HAP-1 (cell line): ENCODE measurements around the gene WDR70.
"Not testable (repeated sequence)": the region's sequence is repeated elsewhere in the genome, so short reads cannot be mapped to it uniquely, and the experiment has no call there.

Experiments used
- DNase-seq, 2 experiments: peaks; one replicate each; pipeline ENCODE4 v3.0.0-alpha.2; 2016 to 2020; ENCODE audit warnings: low spot score in 2 of 2
- H3K27me3 ChIP-seq: fragments of 250-450 bp; sonication (Bioruptor Pico); 2 replicates; pipeline ENCODE4 v1.5.1; 2020; ENCODE audit warnings: low read depth, mild to moderate bottlenecking, moderate library complexity
- H3K36me3 ChIP-seq: fragments of 250-450 bp; sonication (Bioruptor Pico); replicated peaks from 2 replicates; pipeline ENCODE4 v1.5.1; 2020; ENCODE audit warnings: mild to moderate bottlenecking
- H3K4me1 ChIP-seq: fragments of 250-450 bp; sonication (Bioruptor Pico); 2 replicates; pipeline ENCODE4 v1.5.1; 2020; ENCODE audit warnings: mild to moderate bottlenecking
- H3K4me3 ChIP-seq: fragments of 250-450 bp; sonication (Bioruptor Pico); 2 replicates; pipeline ENCODE4 v1.5.1; 2020; ENCODE audit warnings: mild to moderate bottlenecking, moderate library complexity
- H3K9me3 ChIP-seq: fragments of 250-450 bp; sonication (Bioruptor Pico); 2 replicates; pipeline ENCODE4 v1.5.1; 2020; ENCODE audit warnings: mild to moderate bottlenecking, moderate library complexity
- in situ Hi-C: fragments of 300-500 bp; cut with MboI; formaldehyde crosslinking; loops from 3 replicates; pipeline ENCODE4 v1.14.3; 2020; ENCODE audit warnings: low sequenced_read_pairs, inconsistent platforms, mixed read lengths

The WDR70 gene

DNA sequence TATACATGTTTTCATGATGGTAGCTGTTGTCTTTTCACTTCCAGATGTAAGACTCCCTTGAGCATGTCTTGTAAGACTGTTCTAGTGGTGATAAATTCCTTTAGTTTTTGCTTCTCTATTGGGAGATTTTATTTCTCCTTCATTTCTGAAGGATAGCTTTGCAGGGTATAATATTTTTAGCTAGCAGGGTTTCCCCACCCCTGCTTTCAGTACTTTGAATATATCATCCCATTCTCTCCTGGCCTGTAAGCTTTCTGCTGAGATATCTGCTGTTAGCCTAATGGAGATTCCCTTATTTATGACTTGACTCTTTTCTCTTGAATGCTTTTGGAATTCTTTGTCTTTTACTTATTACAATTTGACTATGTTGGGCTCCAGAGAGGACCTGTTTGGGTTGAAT, 249.8 kb downstream of the WDR70 start:
- Histone ChIP-seq H3K36me3 (no peaks in the 10 kb centered on the region), H3K27me3 (no peaks in the 10 kb centered on the region), H3K9me3 (peaks cover 4% of the 10 kb centered on the region), H3K4me3 (no peak overlapping the region), H3K4me1 (no peaks in the 10 kb centered on the region)
- DNase-seq, result no peak
- in situ Hi-C loops, result no loop called here

DNA sequence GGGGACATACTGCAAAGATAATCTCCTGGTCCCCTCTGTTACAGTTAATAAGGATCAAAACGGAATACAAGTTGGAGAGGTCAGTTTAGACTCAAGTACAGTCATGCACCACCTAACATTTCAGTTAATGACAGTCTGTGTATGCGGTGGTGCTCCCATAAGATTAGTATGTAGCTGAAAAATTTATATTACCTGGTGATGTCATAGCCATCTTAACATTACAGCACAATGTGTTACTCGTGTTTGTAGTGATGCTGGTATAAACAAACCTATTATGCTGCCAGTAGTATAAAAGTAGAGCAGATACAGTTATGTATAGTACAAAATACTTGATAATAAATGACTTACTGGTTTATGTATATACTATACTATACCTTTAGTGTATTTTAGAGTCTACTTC, 252.8 kb downstream of the WDR70 start:
- no peak for DNase-seq
- in situ Hi-C loops, result no loop called here

DNA sequence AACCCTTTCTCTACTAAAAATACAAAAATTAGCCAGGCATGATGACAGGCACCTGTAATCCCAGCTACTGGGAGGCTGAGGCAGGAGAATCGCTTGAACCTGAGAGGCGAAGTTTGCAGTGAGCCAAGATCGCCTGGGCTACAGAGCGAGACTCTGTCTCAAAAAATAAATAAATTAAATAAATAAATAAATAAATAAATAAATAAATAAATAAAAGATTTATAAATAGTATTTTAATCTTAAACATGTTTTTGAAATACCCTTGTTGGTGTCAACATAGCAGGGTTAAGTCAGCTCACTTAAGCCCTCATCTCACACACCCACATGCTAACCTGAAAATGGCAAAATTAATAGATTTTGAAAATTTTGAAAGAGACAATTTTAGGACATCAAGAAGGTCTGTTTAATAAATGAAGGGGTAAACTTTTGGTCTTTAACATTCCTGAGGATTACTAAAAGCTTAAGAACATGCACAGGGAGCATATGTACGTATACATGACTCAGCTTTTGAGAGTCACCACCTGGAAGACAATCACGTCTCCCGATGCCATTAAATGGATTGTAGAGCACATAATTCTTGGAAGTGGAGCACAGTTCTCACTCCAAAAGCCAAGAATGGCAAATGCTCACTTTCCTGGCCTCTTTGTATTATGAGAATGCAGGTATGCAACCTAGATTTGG, 258.2 kb downstream of the WDR70 start:
- in situ Hi-C loops, result no loop called here
- no peaks in the 10 kb centered on the region for H3K4me1 ChIP-seq
- no peak for DNase-seq
- H3K36me3 ChIP-seq, result no peaks in the 10 kb centered on the region
- no peaks in the 10 kb centered on the region for H3K9me3 ChIP-seq
- no peaks in the 10 kb centered on the region for H3K27me3 ChIP-seq
- H3K4me3 ChIP-seq, result no peak overlapping the region

More for the DNA sequence above, 252.8 kb downstream of the WDR70 start:
- Histone ChIP-seq H3K4me3 (no peak overlapping the region), H3K36me3 (no peaks in the 10 kb centered on the region), H3K27me3 (no peaks in the 10 kb centered on the region), H3K4me1 (no peaks in the 10 kb centered on the region), H3K9me3 (peaks cover 4% of the 10 kb centered on the region)

DNA sequence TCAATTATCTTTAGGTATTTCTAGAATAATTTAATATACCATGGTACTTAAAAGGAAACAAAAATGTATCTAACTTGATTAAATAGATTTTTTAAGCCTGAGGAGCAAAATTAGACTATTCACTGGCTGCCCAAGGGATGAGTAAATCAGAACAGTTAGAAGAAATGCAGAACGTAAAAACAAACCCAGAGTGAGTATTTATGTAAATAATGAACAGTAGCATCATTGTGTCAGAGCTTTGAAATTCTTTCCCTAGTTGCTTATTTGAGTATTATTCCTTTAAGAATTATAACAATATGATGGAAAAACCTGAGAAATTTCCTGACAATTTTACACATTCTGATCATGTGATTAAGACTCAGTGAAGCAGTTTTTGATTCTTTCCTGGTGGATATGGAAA, 259.8 kb downstream of the WDR70 start:
- H3K4me3 ChIP-seq, result no peak overlapping the region
- no peaks in the 10 kb centered on the region for H3K9me3 ChIP-seq
- in situ Hi-C loops, result no loop called here
- no peaks in the 10 kb centered on the region for H3K4me1 ChIP-seq
- H3K27me3 ChIP-seq, result no peaks in the 10 kb centered on the region
- DNase-seq, result no peak
- no peaks in the 10 kb centered on the region for H3K36me3 ChIP-seq

DNA sequence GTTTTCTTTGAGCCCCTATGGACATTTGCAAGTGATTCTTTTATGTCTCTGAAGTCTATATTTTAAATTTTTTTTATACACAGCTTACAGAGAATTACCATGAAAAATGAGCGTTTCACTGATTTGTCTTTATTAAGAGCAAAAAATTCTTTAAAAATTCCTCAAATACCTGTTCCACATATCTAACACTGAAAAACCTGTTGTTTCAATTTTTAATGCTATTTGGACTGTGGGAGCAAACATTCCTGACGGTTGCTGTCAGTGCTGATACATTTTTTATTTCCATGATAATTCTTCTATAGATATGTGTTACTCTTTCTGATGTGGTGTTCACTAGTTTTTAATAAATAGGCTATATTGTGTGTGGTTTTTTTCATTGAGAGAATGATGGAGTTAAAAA, 261.0 kb downstream of the WDR70 start:
- no peaks in the 10 kb centered on the region for H3K9me3 ChIP-seq
- no peak for DNase-seq
- in situ Hi-C loops, result no loop called here
- no peaks in the 10 kb centered on the region for H3K27me3 ChIP-seq
- no peaks in the 10 kb centered on the region for H3K36me3 ChIP-seq
- no peak overlapping the region for H3K4me3 ChIP-seq
- H3K4me1 ChIP-seq, result no peaks in the 10 kb centered on the region

DNA sequence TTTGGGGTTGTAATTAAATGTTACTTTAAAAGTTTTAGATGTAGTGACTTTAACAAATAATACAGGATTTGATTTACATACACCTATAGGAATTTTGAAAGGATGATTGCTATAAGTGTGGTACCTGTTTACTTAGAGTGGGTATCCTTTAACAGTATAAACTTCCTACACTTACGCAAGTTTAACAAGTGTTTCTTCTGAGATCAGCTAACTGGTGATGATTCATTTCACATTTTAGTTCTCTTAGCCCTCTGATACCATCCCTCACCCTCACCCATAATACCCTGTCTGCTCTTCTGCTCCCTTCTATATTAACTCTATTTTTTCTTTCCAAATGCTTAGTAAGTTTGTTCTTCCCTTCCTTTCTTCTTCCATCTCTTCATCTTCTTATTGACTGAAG, 262.8 kb downstream of the WDR70 start:
- no peaks in the 10 kb centered on the region for H3K4me1 ChIP-seq
- no peaks in the 10 kb centered on the region for H3K9me3 ChIP-seq
- H3K4me3 ChIP-seq, result no peak overlapping the region
- no peaks in the 10 kb centered on the region for H3K27me3 ChIP-seq
- in situ Hi-C loops, result no loop called here
- no peak for DNase-seq
- no peaks in the 10 kb centered on the region for H3K36me3 ChIP-seq

DNA sequence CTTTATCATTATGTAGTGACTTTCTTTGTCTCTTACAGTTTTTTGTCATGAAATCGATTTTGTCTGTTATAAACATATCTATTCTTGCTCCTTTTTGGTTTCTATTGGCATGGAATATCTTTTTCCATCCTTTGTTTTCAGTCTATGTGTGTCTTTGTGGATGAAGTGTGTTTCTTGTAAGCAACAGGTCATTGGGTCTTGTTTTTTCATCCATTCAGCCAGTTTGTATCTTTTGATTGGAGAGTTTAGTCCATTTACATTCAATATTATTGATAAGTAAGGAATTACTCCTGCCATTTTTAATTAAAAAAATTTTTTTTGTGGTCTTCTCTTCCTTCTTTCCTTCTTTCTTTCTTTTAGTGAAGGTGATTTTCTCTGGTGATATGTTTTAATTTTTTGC, 266.6 kb downstream of the WDR70 start:
- Histone ChIP-seq H3K4me3 (no peak overlapping the region), H3K36me3 (no peaks in the 10 kb centered on the region), H3K27me3 (no peaks in the 10 kb centered on the region), H3K4me1 (no peaks in the 10 kb centered on the region), H3K9me3 (no peaks in the 10 kb centered on the region)
- in situ Hi-C loops, result no loop called here
- DNase-seq, result no peak

DNA sequence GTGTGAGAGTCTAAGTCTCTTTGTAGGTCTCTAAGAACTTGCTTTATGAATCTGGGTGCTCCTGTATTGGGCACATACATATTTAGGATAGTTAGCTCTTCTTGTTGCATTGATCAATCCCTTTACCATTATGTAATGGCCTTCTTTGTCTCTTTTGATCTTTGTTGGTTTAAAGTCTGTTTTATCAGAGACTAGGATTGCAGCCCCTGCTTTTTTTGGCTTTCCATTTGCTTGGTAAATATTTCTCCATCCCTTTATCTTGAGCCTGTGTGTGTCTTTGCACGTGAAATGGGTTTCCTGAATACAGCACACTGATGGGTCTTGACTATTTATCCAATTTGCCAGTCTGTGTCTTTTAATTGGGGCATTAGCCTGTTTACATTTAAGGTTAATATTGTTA, 275.4 kb downstream of the WDR70 start:
- H3K4me3 ChIP-seq, DNase-seq, in situ Hi-C loops, H3K9me3 ChIP-seq, H3K27me3 ChIP-seq, H3K36me3 ChIP-seq, H3K4me1 ChIP-seq: not testable (repeated sequence)

DNA sequence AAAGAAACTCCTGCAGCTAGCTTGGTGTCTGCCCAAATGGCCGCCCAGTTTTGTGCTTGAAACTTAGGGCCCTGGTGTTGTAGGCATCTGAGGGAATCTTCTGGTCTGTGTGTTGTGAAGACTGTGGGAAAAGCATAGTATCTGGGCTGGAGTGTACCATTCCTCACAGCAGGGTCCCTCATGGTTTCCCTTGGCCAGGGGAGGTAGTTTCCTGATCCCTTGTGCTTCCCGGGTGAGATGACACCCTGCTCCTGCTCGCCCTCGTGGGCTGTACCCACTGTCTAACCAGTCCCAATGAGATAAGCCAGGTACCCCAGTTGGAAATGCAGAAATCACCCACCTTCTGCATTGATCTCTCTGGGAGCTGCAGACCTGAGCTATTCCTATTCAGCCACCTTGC, 277.9 kb downstream of the WDR70 start:
- in situ Hi-C loops, result no loop called here
- Histone ChIP-seq H3K27me3 (no peaks in the 10 kb centered on the region), H3K4me1 (0 out of 2 replicates have a peak, but pooled peaks cover 3% of the 10 kb centered on the region), H3K36me3 (no peaks in the 10 kb centered on the region), H3K4me3 (no peak overlapping the region), H3K9me3 (no peaks in the 10 kb centered on the region)
- DNase-seq, result no peak

DNA sequence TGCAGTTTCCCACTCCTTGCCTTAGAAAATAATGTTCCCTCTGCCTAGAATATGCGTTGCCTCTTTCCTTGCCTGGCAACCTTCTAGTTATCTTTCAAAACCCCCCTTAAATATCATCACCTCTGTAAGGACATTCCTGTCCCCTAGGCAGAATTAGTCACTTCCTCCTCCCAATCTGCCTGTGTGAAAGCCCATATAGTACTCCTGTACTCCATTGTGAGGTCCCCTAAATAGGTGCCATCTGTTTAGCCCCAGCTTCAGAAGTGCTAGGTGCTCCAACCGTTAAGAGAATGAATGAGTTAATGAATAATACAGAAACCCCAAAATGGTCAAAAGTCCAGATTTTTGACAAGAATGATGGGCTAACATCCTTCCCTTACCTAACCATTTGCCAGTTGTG, 279.3 kb downstream of the WDR70 start:
- no peak overlapping the region for H3K4me3 ChIP-seq
- no peaks in the 10 kb centered on the region for H3K27me3 ChIP-seq
- no peak for DNase-seq
- 0 out of 2 replicates have a peak, but pooled peaks cover 3% of the 10 kb centered on the region for H3K4me1 ChIP-seq
- H3K36me3 ChIP-seq, result no peaks in the 10 kb centered on the region
- in situ Hi-C loops, result no loop called here
- H3K9me3 ChIP-seq, result no peaks in the 10 kb centered on the region

DNA sequence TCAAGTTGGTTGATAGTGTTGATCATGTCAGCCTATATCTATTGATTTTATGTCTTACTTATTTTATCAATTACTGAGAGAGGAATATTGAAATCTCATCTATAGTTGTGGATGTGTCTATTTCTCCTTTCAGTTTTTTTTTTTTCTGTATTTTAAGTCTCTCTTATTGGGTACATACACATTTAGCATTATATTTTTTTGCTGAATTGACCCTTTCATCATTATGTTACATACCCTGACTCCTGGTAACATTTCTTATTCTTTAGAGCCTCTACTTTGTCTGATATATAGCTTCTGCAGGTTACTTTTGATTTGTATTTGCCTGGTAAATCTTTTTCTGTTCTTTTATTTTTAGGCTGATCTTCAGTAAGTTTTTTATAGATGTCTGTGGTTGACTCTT, 281.2 kb downstream of the WDR70 start:
- Histone ChIP-seq H3K4me1 (0 out of 2 replicates have a peak, but pooled peaks cover 3% of the 10 kb centered on the region), H3K4me3 (no peak overlapping the region), H3K9me3 (no peaks in the 10 kb centered on the region), H3K36me3 (no peaks in the 10 kb centered on the region), H3K27me3 (no peaks in the 10 kb centered on the region)
- DNase-seq, result no peak
- in situ Hi-C loops, result no loop called here

DNA sequence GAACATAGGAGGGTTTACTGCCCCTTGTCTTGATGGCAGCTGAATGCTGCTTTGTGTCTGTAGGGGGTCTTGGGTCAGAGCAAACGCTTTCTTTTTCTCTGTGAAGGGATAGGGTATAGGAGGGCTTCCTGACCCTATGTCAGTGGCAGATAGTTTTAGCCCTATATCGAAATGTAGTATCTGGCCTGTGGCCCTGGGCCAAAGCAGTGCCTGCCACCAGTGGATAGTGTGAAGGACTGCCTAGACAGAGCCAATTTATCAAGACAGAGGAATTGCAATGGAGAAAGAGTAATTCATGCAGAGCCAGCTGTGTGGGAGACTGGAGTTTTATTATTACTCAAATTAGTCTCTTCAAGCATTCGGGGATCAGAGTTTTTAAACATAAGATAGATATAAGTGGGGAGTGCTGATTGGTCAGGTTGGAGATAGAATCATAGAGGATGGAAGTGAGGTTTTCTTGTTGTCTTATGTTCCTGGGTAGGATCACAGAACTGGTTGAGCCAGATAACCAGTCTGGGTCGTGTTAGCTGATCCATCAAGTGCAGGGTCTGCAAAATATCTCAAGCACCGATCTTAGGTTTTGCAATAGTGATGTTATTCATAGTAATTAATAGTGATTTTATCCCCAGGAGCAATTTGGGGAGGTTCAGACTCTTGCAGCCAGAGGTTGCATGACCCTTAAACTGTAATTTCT, 282.3 kb downstream of the WDR70 start:
- H3K36me3 ChIP-seq, result no peaks in the 10 kb centered on the region
- 0 out of 2 replicates have a peak, but pooled peaks cover 3% of the 10 kb centered on the region for H3K4me1 ChIP-seq
- H3K9me3 ChIP-seq, result no peaks in the 10 kb centered on the region
- H3K4me3 ChIP-seq, result no peak overlapping the region
- DNase-seq, result no peak
- in situ Hi-C loops, result no loop called here
- H3K27me3 ChIP-seq, result no peaks in the 10 kb centered on the region

DNA sequence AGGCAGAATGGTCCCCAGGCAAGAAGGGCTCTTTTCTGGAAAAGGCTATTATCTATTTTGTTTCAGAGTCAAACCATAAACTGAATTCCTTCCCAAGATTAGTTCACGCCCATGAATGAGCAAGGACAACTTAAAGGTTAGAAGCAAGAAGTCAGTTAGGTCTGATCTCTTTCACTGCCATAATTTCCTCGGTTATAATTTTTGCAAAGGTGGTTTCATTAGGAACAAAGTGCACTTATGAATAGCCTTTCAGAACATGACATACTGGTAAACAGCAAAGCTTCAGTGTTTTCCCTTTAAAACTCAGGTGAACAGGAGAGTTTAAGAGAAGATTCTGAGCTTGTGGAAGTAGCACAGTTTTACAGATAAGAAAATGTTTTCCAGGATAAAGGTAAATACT, 282.8 kb downstream of the WDR70 start:
- Histone ChIP-seq H3K9me3 (no peaks in the 10 kb centered on the region), H3K4me3 (no peak overlapping the region)
- in situ Hi-C loops, result no loop called here

DNA sequence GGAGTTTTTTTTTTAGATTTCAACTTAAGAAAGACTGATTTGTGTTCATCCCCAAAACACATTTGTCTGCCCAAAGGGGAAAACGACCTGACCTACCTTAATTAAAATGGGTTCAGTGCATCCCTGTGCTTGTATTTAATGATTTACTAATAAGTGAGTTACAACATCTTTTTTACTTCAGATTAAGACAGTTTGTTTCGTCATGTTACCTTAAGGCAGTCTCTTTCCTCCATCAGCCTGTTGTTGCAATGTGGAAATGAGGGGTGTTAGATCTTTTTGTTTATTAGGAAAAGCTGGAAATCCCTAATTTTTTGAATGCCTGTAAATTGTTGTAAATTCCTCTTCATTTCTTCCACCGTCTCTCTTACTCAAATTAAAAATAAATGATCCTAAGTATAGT, 283.2 kb downstream of the WDR70 start:
- in situ Hi-C loops, result no loop called here
- no peaks in the 10 kb centered on the region for H3K36me3 ChIP-seq
- no peak overlapping the region for H3K4me3 ChIP-seq
- H3K4me1 ChIP-seq, result 0 out of 2 replicates have a peak, but pooled peaks cover 3% of the 10 kb centered on the region
- H3K9me3 ChIP-seq, result no peaks in the 10 kb centered on the region
- DNase-seq, result no peak
- no peaks in the 10 kb centered on the region for H3K27me3 ChIP-seq

More for the DNA sequence above, 282.8 kb downstream of the WDR70 start:
- H3K4me1 ChIP-seq, result 0 out of 2 replicates have a peak, but pooled peaks cover 3% of the 10 kb centered on the region
- no peaks in the 10 kb centered on the region for H3K36me3 ChIP-seq
- no peak for DNase-seq
- H3K27me3 ChIP-seq, result no peaks in the 10 kb centered on the region
